B cell (primary cell): ENCODE results near the gene TOMM40L. TPM values are rescaled to one million over a fixed set of nuclear protein-coding genes. Genes with fewer than 3 reads are reported as not detected.
A peak's percentile ranks its signal among the peaks of the same experiment; 100 is the strongest.

Experiments used
- ATAC-seq: fragments of 200-7000 bp; cut with Tn5 transposase; one replicate; pipeline ENCODE4 v1.10.0; 2021; ENCODE audit warnings: low read depth, mild to moderate bottlenecking, moderate number of reproducible peaks, moderate library complexity
- CTCF ChIA-PET: fragments of 350-600 bp; sonication (Branson Sonifier 250); formaldehyde crosslinking; loops from one replicate; lab custom pipeline; 2021; ENCODE audit warnings: antibody characterized with exemption, inconsistent platforms; lab: Charles Lee
- POLR2A ChIA-PET: fragments of 350-600 bp; sonication (Branson Sonifier 250); formaldehyde crosslinking; loops from one replicate; lab custom pipeline; 2021; ENCODE audit warnings: antibody characterized with exemption; lab: Charles Lee
- DNase-seq: peaks from one replicate; pipeline ENCODE4 v3.0.0; 2013
- H2AFZ ChIP-seq: 2 replicates; pipeline ENCODE4 v1.6.1; 2012; ENCODE audit warnings: mild to moderate bottlenecking, low read depth, low read length; ENCODE audit not compliant: insufficient read depth, poor library complexity, severe bottlenecking
- H3K27ac ChIP-seq, 2 donors: 1 replicate in 1 of 2; 2 replicates in 1 of 2; pipeline ENCODE4 v1.5.1; 2012 to 2013; ENCODE audit warnings: low read length in 2 of 2, mild to moderate bottlenecking in 2 of 2, moderate library complexity in 1 of 2
- H3K27me3 ChIP-seq, 4 experiments: fragments of 200-600 bp in 1 of 4; sonication (generic) in 1 of 4; replicated peaks in 1 of 4; 1 replicate in 2 of 4; 2 replicates in 2 of 4; pipeline versions ENCODE4 v1.6.1 to v1.7.0; 2013 to 2016; ENCODE audit warnings: low read length in 3 of 4, mild to moderate bottlenecking in 2 of 4, mixed read lengths in 1 of 4, moderate library complexity in 1 of 4; ENCODE audit not compliant: insufficient read depth in 4 of 4, control insufficient read depth in 3 of 4; ENCODE audit errors: control extremely low read depth in 1 of 4
- H3K36me3 ChIP-seq, 2 experiments: replicated peaks in 1 of 2; 1 replicate in 1 of 2; 2 replicates in 1 of 2; pipeline versions ENCODE4 v1.6.1 to v1.7.1; 2013; ENCODE audit warnings: low read length in 1 of 2; ENCODE audit not compliant: insufficient read depth in 2 of 2, control insufficient read depth in 1 of 2; ENCODE audit errors: control extremely low read depth in 1 of 2, extremely low read depth in 1 of 2
- H3K4me1 ChIP-seq, 2 donors: fragments of 200-600 bp in 1 of 2; sonication (generic) in 1 of 2; 1 replicate in 1 of 2; 2 replicates in 1 of 2; pipeline versions ENCODE4 v1.5.1 to v1.6.1; 2013 to 2017; ENCODE audit warnings: low read length in 2 of 2; ENCODE audit not compliant: control insufficient read depth in 2 of 2, insufficient read depth in 2 of 2
- H3K4me2 ChIP-seq: replicated peaks from 2 replicates; pipeline ENCODE3; 2012; ENCODE audit warnings: mild to moderate bottlenecking, low read depth, low read length; ENCODE audit not compliant: poor library complexity, severe bottlenecking
- H3K4me3 ChIP-seq, 5 experiments: fragments of 200-600 bp in 1 of 5; sonication (generic) in 1 of 5; 1 replicate in 3 of 5; 2 replicates in 2 of 5; pipeline versions ENCODE4 v1.5.1 to v1.7.0; 2011 to 2016; ENCODE audit warnings: low read length in 4 of 5, mild to moderate bottlenecking in 4 of 5, low read depth in 2 of 5, control low read depth in 1 of 5, moderate library complexity in 1 of 5; ENCODE audit not compliant: insufficient read depth in 1 of 5; ENCODE audit errors: control extremely low read depth in 1 of 5, extremely low read depth in 1 of 5
- H3K79me2 ChIP-seq: fragments of 200-600 bp; sonication (generic); one replicate; pipeline ENCODE4 v1.6.0; 2016; ENCODE audit warnings: low read length; ENCODE audit not compliant: control insufficient read depth, insufficient read depth
- H3K9ac ChIP-seq: fragments of 200-600 bp; sonication (generic); 2 replicates; pipeline ENCODE4 v1.6.1; 2017; ENCODE audit warnings: mild to moderate bottlenecking, low read length, moderate library complexity
- H3K9me3 ChIP-seq, 3 donors: one replicate each; pipeline versions ENCODE4 v1.6.1 to v1.7.1; 2013; ENCODE audit warnings: low read length in 2 of 3; ENCODE audit not compliant: control insufficient read depth in 2 of 3, insufficient read depth in 1 of 3; ENCODE audit errors: control extremely low read depth in 1 of 3
- H4K20me1 ChIP-seq: 2 replicates; pipeline ENCODE4 v1.6.0; 2012; ENCODE audit warnings: mild to moderate bottlenecking, low read length; ENCODE audit not compliant: insufficient read depth, control insufficient read depth, poor library complexity, severe bottlenecking
- H3K27ac Mint-ChIP-seq: one replicate; pipeline ENCODE4 v1.8.0; 2021; ENCODE audit warnings: mixed read lengths
- H3K27me3 Mint-ChIP-seq: one replicate; pipeline ENCODE4 v1.8.0; 2021; ENCODE audit warnings: mixed read lengths
- H3K4me1 Mint-ChIP-seq: one replicate; pipeline ENCODE4 v1.8.0; 2021; ENCODE audit warnings: mixed read lengths
- H3K4me3 Mint-ChIP-seq: one replicate; pipeline ENCODE4 v1.8.0; 2021; ENCODE audit warnings: mixed read lengths
- H3K9me3 Mint-ChIP-seq: one replicate; pipeline ENCODE4 v1.8.0; 2022; ENCODE audit warnings: mixed read lengths; ENCODE audit not compliant: insufficient read depth
- CTCF ChIP-seq: fragments of 200-600 bp; IDR thresholded peaks from one replicate; pipeline ENCODE4 v1.8.0; 2022; ENCODE audit warnings: antibody characterized with exemption, mild to moderate bottlenecking
- EZH2 ChIP-seq: IDR thresholded peaks from 2 replicates; pipeline ENCODE4 v1.6.1; 2012; ENCODE audit warnings: borderline replicate concordance, low read depth, mild to moderate bottlenecking, moderate library complexity, low read length; ENCODE audit not compliant: insufficient read depth, poor library complexity, severe bottlenecking
- WGBS: methylation state at CpG from one replicate; pipeline ENCODE4 v1.1.5; 2013; ENCODE audit warnings: missing lambda C conversion rate; ENCODE audit not compliant: insufficient coverage; 5-methylcytosine and 5-hydroxymethylcytosine counted together
- intact Hi-C: fragments of 100-400 bp; cut with micrococcal nuclease; formaldehyde crosslinking; loops from one replicate; pipeline ENCODE4 v1.10.0; 2022
- polyA plus RNA-seq: library from polyadenylated mRNA; depleted of rRNA; stranded (reverse); fragments of >200 nt; gene quantifications from 2 replicates; pipeline ENCODE4 v1.2.3, GENCODE V29; 2012
- total RNA-seq, 2 donors: library from RNA; stranded (reverse); fragments of 120-200 nt in 1 of 2; gene quantifications; 1 replicate in 1 of 2; 2 replicates in 1 of 2; pipeline versions ENCODE4 v1.2.3 to v1.2.4, GENCODE V29; 2013 to 2022

TOMM40L gene
- total and polyA plus RNA-seq, 2 donors (not counting 1 experiment from before 2014, with no cell fraction given), result 6.5 to 9.2 TPM

- POLR2A ChIA-PET, result no interaction called here
Measured at GRCh38 chr1:161218301-161219077, 7.4 kb upstream of the TOMM40L start.

GRCh38 chr1:161219078-161219892, 6.6 kb upstream of the TOMM40L start:
- Mint-ChIP-seq H3K4me3 (no peak overlapping the region), H3K27me3 (peaks cover 46% of the 10 kb centered on the region), H3K9me3 (no peaks in the 10 kb centered on the region), H3K4me1 (peaks cover 27% of the 10 kb centered on the region), H3K27ac (no peak overlapping the region)
- DNase-seq, result no peak
- H3K9ac ChIP-seq, result no peak overlapping the region
- CTCF ChIA-PET, result interaction anchor here (1.1 to 1.9 kb wide), 4 partner anchors 8 to 162 kb away, joined by 3 to 7 read pairs (median 6); no protein-coding TSS in a partner anchor
- H2AFZ ChIP-seq, result no peak overlapping the region
- peaks cover 15 to 26% of the 10 kb centered on the region in 2 donors for H3K4me1 ChIP-seq
- TF ChIP-seq CTCF, result no peak
- no peak for TF ChIP-seq EZH2
- intact Hi-C loops, result no loop called here
- no peak overlapping the region for H3K4me3 ChIP-seq
- no peaks in the 10 kb centered on the region for H4K20me1 ChIP-seq
- H3K27ac ChIP-seq, result no peak overlapping the region
- H3K36me3 ChIP-seq, result peaks cover 0 to 4% of the 10 kb centered on the region in 2 experiments
- H3K9me3 ChIP-seq, result no peaks in the 10 kb centered on the region
- H3K27me3 ChIP-seq, result peaks cover 0 to 49% (median 36%) of the 10 kb centered on the region in 4 experiments
- POLR2A ChIA-PET, result no interaction called here
- no peak for ATAC-seq
- no peak overlapping the region for H3K4me2 ChIP-seq
- WGBS, result 96% methylated on average over 4 of the region's 5 CpGs
- H3K79me2 ChIP-seq, result no peaks in the 10 kb centered on the region

More at GRCh38 chr1:161218301-161219077, 7.4 kb upstream of the TOMM40L start:
- H2AFZ ChIP-seq, result no peak overlapping the region
- peaks cover 2 to 11% of the 10 kb centered on the region in 2 experiments for H3K36me3 ChIP-seq
- no peak overlapping the region for H3K4me3 Mint-ChIP-seq
- CTCF ChIA-PET, result interaction anchor here (1.2 to 1.5 kb wide), 2 partner anchors 14 to 163 kb away, joined by 3 to 7 read pairs; no protein-coding TSS in a partner anchor
- 92% methylated on average over 5 of the region's 8 CpGs for WGBS
- TF ChIP-seq EZH2, result no peak
- no peak overlapping the region for H3K27ac Mint-ChIP-seq
- intact Hi-C loops, result no loop called here
- ATAC-seq (no peak), DNase-seq (peak; percentile 24)
- peaks cover 43% of the 10 kb centered on the region for H3K27me3 Mint-ChIP-seq
- H3K4me3 ChIP-seq, result no peak overlapping the region
- H3K79me2 ChIP-seq, result no peaks in the 10 kb centered on the region
- H4K20me1 ChIP-seq, result no peaks in the 10 kb centered on the region
- H3K9ac ChIP-seq, result no peak overlapping the region
- H3K27ac ChIP-seq, result no peak overlapping the region
- H3K4me1 ChIP-seq, result peaks cover 15 to 26% of the 10 kb centered on the region in 2 donors
- H3K27me3 ChIP-seq, result peaks cover 0 to 42% (median 29%) of the 10 kb centered on the region in 4 experiments
- no peaks in the 10 kb centered on the region for H3K9me3 ChIP-seq
- peaks cover 27% of the 10 kb centered on the region for H3K4me1 Mint-ChIP-seq
- no peaks in the 10 kb centered on the region for H3K9me3 Mint-ChIP-seq
- H3K4me2 ChIP-seq, result no peak overlapping the region
